ENCODE data around the gene UTP25. TPM values are rescaled to one million over a fixed set of nuclear protein-coding genes. Genes with fewer than 3 reads are reported as not detected.

Gene UTP25
- total and polyA plus RNA-seq, 2 donors (not counting 3 experiments of a cell fraction or from before 2014, with no cell fraction given) = 6.6 to 11.7 TPM

GRCh38 chr1:209816923-209817322, 10.8 kb upstream of the UTP25 start:
- DNase-seq (ENCODE audit: low read depth, low spot score) (no peak), FAIRE-seq (no peak)
- H3K9me1 ChIP-seq (replicated peaks; ENCODE audit: control insufficient read depth, extremely low read depth, insufficient read depth, low read length) = no peaks in the 10 kb centered on the region
- H3K4me1 ChIP-seq (ENCODE audit: control insufficient read depth, extremely low read depth, insufficient read depth, low read length) = no peaks in the 10 kb centered on the region
- H4K20me1 ChIP-seq (replicated peaks; ENCODE audit: control insufficient read depth, extremely low read depth, insufficient read depth, low read length) = no peaks in the 10 kb centered on the region
- no peak overlapping the region for H3K4me3 ChIP-seq (replicated peaks in 1 of 3; ENCODE audit: insufficient read depth in 1 of 3, low read depth in 1 of 3, low read length in 3 of 3)
- no peak overlapping the region for H3K9ac ChIP-seq (replicated peaks; ENCODE audit: extremely low read depth, insufficient read depth, low read length)
- dilution Hi-C loops (cut with MboI; ENCODE audit: extremely low pct_ligation_motif_present, low sequenced_read_pairs) (no loop called here), intact Hi-C loops (cut with micrococcal nuclease) (no loop called here)
- H3K27me3 ChIP-seq (ENCODE audit: control insufficient read depth in 2 of 2, insufficient read depth in 2 of 2, low read length in 2 of 2) = no peaks in the 10 kb centered on the region
- H3K4me2 ChIP-seq (ENCODE audit: insufficient read depth, low read length) = no peak overlapping the region
- H2AFZ ChIP-seq (ENCODE audit: low read depth, low read length) = no peak overlapping the region
- CTCF ChIA-PET = no interaction called here
- H3K79me2 ChIP-seq (ENCODE audit: control insufficient read depth, insufficient read depth, low read length) = no peaks in the 10 kb centered on the region
- H3K36me3 ChIP-seq (ENCODE audit: control insufficient read depth in 2 of 2, extremely low read depth in 1 of 2, insufficient read depth in 2 of 2, low read length in 2 of 2) = no peaks in the 10 kb centered on the region
- POLR2A ChIA-PET = no interaction called here
- BruUV-seq (replicated peaks) = no TSS peak
- no peak for TF ChIP-seq FOS (IDR thresholded peaks at IDR 0.05; ENCODE audit: borderline replicate concordance, insufficient read depth, low read length)
- no peak for TF ChIP-seq GATA2 (IDR thresholded peaks at IDR 0.05; ENCODE audit: insufficient read depth, insufficient read length, low read depth, low read length)
- TF ChIP-seq JUN (IDR thresholded peaks at IDR 0.05; ENCODE audit: borderline replicate concordance, insufficient read depth, insufficient read length, low read depth) = no peak
- TF ChIP-seq, protein P1, sequence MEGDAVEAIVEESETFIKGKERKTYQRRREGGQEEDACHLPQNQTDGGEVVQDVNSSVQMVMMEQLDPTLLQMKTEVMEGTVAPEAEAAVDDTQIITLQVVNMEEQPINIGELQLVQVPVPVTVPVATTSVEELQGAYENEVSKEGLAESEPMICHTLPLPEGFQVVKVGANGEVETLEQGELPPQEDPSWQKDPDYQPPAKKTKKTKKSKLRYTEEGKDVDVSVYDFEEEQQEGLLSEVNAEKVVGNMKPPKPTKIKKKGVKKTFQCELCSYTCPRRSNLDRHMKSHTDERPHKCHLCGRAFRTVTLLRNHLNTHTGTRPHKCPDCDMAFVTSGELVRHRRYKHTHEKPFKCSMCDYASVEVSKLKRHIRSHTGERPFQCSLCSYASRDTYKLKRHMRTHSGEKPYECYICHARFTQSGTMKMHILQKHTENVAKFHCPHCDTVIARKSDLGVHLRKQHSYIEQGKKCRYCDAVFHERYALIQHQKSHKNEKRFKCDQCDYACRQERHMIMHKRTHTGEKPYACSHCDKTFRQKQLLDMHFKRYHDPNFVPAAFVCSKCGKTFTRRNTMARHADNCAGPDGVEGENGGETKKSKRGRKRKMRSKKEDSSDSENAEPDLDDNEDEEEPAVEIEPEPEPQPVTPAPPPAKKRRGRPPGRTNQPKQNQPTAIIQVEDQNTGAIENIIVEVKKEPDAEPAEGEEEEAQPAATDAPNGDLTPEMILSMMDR (IDR thresholded peaks at IDR 0.05; ENCODE audit: extremely low read depth in 1 of 2, insufficient read depth in 1 of 2, low read depth in 1 of 2, low read length in 2 of 2) = no peak
- TF ChIP-seq, protein P2, sequence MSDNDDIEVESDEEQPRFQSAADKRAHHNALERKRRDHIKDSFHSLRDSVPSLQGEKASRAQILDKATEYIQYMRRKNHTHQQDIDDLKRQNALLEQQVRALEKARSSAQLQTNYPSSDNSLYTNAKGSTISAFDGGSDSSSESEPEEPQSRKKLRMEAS (IDR thresholded peaks at IDR 0.05; ENCODE audit: insufficient read depth, insufficient read length) = no peak
- TF ChIP-seq EZH2 (IDR thresholded peaks at IDR 0.05; ENCODE audit: borderline replicate concordance, low read depth, low read length, severe bottlenecking) = no peak
- TF ChIP-seq POLR2A (IDR thresholded peaks at IDR 0.05; ENCODE audit: low read depth, low read length) = no peak
- no peak for TF ChIP-seq MYC (IDR thresholded peaks at IDR 0.05; ENCODE audit: low read depth, low read length)
- TF ChIP-seq POLR2AphosphoS5 (IDR thresholded peaks at IDR 0.05; ENCODE audit: insufficient read depth, low read depth, low read length) = no peak
- H3K9me3 ChIP-seq (replicated peaks; ENCODE audit: control insufficient read depth, insufficient read depth, low read length) = no peaks in the 10 kb centered on the region
- no peak overlapping the region for H3K27ac ChIP-seq (ENCODE audit: insufficient read depth, low read depth, low read length)

Measured in endothelial cell of umbilical vein (primary cell).